Stimulated activated CD8-positive, alpha-beta memory T cell treated with anti-CD3 and anti-CD28 coated beads, Interleukin-4, amount 100 ng/mL, for 48 hours (primary cell): ENCODE data around the gene PLEKHM1.
"Not testable (repeated sequence)": the region's sequence is repeated elsewhere in the genome, so short reads cannot be mapped to it uniquely, and the experiment has no call there.

Source experiments
- DNase-seq: peaks from one replicate; pipeline ENCODE4 v3.0.0-alpha.2; 2020

PLEKHM1 gene

DNA sequence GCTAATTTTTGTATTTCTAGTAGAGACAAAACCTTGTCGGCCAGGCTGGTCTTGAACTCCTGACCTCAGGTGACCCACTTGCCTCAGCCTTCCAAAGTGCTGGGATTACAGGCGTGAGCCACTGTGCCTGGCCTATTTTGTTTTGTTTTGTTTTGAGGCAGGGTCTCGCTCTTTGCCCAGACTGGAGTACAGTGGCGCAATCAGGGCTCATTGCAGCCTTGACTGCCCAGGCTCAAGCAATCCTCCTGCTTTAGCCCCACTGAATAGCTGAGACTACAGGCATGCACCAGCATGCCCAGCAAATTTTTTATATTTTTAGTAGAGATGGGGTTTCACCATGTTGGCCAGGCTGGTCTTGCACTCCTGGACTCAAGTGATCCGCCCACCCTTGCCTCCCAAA, 30.1 kb downstream of the PLEKHM1 start:
- not testable (repeated sequence) for DNase-seq

DNA sequence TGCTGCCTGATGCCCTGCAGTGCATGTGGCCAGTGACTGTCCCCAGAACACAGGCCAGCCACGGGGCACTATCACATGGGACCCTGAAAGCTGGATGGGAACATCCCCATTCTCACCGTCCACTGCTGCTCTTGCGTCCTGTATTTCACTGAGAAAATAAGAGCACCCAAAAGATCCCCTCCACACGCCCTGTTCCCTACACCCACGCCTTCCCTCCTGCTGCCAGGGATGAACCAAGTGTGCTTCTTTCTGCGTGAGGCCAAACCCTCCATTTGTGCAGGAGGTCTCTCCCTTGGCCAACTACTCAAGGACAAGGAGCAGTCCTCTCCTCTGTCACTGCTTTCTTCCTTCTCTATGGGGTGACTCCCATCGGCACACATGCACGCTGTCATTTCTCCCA, 36.2 kb downstream of the PLEKHM1 start:
- DNase-seq, result not testable (repeated sequence)

DNA sequence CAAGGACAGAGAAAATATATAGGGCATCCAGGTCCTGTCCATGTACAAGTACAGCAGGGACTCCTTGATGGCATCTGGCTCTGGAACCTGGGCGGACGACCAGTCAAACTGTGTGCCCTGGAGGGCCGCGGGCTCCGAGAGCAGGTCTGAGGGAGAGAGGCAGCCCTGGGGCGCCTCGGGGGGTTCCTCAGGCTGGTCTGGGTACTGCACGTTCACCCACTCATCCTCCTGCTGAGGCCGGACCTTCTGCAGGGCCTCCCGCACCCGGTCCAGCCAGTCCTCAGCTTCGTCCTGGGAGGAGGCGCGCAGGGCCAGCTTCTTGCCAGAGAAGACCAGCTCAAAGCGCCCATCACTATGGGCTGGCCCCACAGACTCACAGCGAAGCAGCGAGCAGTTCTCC, 36.8 kb downstream of the PLEKHM1 start:
- DNase-seq, result not testable (repeated sequence)

DNA sequence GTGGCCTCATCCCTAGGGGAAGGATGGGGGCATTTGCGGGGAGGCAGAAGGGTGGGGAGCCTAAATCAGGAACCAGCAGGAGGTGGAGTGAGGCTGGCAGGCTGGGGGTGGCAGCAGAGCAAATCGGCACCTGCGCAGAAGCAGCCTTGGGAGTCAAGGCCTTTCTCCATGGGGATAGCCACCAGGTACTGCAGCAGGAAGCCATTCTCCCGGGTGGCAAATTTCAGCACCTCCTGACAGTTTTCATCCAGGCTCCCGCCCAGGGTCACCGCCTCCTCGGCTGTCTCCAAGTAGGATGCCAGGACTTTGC, 37.3 kb downstream of the PLEKHM1 start:
- not testable (repeated sequence) for DNase-seq

DNA sequence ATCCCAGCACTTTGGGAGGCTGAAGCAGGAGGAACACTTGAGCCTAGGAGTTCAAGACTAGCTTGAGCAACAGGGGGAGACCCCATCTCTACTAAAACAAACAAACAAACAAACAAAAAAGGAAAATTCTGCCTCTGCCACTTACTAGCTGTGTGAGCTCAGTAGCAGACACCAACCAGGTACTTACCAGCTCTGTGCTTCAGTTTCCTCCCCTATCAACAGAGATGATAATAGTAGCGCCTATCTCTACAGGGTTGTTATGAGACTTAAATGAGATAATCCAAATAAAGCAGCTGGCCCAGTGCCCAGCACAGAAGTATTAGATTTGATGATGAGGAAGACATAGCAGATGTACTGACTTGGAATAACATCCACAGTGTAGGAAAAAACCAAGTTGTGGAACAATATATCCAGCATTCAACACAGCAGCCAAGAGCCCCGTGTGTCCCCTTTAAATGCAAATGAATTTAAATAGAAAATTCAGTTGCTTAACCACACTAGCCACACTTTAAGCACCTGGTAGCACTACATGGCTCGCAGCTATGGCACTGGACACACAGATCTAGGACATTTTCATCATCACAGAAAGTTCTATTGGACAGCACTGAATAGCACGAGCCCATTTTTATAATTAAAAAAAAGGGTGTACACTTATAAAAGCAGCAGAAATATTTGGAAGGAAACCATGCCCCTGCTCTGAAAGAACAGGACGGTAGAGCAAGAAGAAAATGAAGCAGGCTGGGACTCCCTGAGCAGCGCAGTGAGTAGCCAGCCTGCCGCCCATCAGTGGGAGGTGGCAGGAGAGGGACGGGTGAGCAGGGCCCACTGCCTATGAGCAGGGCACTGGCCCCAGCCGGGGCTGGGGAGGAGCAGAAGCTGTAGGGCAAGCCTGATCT, 37.9 kb downstream of the PLEKHM1 start:
- DNase-seq, result not testable (repeated sequence)

DNA sequence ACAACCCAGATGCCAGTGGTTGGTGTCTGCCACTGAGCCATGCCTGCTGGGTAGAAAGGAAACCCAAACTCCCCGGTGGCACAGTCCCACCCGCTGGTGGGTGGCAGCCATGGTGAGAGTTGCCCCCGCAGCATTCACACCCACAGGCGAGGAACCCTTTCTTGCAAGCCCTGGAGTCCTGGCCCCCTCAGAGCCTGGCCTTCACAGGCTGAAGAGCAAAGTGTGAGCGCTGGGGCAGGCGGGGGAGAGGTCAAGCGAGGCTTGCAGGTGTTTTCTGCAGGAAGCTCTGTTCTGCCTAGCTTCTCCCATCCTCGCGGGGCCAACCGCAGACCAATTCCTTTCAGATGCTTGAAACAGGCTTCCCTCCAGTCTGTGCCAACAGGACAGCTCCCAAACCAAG, 38.9 kb downstream of the PLEKHM1 start:
- not testable (repeated sequence) for DNase-seq

DNA sequence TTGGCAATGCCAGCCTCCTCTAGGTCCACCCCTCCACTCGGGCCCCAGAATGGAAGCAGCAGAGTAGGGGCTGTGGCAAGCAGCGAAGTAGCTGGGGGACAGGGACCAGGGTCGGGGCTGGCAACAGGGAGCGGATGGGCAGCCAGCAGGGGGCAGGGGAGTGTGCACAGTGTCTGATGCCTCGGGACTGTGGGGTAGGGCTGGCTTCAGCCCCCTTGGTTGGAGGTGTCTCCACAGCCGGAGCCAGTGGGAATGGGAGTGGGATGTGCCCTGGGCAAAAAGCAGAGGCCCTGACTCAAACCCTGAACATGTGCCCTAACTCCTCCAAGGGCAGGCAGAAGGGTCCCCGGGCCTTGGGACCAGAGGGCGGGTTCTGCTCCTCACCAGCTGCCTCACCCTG, 39.4 kb downstream of the PLEKHM1 start:
- DNase-seq, result no peak

DNA sequence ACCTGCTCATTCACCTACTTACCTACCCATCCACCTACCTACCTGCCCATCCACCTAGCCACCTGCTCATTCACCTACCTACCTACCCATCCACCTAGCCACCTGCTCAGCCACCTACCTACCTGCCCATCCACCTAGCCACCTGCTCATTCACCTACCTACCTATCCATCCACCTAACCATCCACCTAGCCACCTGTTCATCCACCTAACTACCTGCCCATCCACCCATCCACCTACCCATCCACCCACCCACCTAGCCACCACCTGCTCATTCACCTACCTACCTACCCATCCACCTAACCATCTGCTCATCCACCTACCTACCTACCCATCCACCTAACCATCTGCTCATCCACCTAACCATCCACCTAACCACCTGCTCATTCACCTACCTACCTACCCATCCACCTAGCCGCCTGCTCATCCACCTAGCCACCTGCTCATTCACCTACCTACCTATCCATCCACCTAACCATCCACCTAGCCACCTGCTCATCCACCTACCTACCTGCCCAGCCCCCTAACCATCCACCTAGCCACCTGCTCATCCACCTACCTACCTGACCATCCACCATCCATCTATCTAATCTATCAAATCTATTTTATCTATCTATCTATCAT, 40.7 kb downstream of the PLEKHM1 start:
- not testable (repeated sequence) for DNase-seq

DNA sequence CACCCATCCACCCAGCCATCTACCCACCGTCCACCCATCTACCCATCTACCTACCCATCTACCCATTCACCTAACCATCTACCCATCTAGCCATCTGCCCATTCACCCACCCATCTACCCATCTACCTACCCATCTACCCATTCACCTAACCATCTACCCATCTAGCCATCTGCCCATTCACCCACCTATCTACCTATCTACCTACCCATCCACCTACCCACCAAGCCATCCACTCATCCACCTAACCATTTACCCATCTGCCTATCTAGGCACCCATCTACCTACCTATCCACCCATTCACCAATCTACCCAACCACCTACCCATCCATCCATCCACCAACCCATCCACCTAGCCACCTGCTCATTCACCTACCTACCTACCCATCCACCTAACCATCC, 41.3 kb downstream of the PLEKHM1 start:
- DNase-seq, result peak; percentile 4

DNA sequence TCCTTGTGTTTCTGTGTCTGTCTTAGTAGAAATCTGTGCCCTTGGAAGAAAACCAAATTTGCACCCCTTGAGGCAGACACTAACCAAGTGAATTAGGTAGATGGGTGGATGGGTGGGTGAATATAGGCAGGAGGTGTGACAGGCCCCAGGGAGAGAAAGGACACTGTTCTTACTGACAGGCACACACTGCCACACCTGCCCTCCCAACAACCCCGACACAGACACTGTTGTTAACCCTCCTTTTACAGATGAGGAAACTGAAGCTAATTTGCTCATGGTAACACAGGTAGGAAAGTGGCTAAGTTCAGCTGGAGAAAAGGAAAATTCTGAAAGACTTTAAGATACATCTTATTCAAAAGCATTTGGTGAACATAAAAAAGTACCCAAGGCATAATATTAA, 42.0 kb downstream of the PLEKHM1 start:
- not testable (repeated sequence) for DNase-seq

DNA sequence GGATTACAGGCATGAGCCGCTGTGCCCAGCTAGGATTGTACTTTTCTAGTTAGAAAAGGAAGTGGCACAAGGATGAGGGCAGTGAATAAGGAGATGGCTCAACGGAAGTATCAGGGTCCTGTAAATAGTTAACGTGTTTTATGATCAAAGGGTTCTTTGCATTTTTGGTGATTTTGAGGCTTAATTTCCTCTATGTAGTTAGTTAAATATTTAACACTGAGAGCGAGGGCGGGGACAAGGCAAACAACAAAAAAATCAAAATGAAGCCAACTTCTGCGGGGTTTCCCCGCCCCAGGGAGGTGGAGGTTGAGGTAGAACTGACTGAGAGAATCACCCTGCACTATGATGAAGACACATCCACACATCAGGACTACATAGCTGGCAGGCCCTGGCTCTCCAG, 42.5 kb downstream of the PLEKHM1 start:
- not testable (repeated sequence) for DNase-seq

DNA sequence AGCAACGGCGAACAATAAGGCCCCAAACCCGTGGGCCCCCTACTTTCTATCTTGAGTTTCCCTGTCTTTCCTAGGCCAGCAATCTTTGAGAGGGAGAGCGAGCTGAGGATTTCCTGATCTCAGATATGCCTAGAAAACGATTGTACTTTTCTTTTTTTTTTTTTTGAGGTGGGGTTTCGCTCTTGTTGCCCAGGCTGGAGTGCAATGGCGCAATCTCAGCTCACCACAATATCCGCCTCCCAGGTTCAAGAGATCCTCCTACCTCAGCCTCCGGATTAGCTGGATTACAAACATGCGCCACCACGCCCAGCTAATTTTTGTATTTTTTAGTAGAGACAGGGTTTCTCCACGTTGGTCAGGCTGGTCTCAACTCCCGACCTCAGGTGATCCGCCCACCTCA, 42.9 kb downstream of the PLEKHM1 start:
- not testable (repeated sequence) for DNase-seq

DNA sequence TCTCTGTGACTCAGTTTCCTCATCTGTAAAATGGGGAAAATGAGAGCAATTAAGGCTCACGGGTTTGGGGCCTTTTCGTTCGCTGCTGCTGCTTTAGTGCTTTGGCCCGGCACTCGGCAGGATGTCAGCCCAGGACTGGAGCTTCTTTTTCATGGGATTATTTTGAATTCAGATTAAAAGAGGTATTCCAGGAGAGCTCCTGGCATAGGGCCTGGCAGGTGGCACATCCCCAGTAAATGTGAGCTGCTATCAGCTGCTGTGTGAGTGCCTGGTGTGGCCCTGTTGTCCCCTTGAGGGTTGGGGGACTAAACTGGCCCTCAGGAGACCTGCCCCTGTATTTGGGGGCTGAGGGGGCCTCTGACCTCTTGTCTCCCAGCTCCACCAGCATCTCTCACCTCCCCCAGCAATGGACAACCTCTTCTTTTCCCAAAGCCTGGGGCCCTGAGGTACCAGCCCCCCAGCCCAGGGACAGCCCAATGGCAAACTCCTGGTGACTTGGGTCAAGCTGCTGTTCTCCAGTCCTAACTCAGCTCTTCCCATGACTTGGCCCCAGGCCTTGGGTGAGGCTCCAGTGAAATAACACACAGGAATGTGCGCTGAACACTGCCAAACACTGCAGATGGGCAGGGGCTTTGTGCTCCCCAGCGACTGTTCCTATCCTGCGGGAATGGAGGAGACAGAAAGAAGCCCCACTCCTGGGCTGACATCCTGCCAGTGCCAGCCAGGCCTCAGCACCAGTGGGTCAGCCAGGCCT, 43.5 kb downstream of the PLEKHM1 start:
- not testable (repeated sequence) for DNase-seq

DNA sequence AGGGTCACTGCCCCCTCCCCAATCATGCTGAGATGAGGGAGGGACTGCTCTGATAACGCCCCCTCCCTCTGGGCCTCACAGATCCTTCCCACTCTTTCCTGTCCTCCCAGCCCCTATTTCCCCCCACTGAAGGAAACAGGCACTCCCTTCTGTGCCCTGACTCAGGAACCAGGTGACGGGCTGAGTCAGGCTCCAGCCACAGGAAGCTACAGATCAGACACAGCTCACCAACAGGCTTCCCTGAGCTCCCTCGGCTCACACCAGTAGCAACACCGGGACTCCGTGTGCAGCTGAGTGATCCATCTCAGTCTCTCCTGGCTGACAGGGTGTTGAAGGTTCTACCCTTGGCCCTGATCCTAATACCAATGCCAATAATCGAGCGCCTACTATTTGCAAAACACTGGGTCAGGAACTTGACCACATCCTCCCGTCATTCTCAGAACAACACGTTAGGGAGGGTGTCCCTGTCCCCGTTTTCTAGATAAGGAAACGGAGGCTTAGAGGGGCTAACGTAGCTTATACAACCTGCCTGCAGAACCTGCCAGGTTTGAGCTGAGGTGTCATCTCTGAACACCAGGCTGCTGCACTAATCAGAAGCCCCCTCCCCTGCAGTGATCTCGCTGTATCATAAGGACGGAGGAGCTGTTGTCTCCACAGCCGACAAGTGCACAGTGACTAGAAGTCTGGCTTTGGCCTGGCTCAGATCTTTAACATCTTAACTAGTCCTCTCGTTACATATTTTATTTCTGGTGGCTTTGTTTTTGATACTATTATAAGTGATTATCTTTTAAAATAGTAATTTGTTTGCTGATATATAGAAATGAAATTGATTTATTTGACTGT, 44.4 kb downstream of the PLEKHM1 start:
- DNase-seq, result peak; percentile 65

DNA sequence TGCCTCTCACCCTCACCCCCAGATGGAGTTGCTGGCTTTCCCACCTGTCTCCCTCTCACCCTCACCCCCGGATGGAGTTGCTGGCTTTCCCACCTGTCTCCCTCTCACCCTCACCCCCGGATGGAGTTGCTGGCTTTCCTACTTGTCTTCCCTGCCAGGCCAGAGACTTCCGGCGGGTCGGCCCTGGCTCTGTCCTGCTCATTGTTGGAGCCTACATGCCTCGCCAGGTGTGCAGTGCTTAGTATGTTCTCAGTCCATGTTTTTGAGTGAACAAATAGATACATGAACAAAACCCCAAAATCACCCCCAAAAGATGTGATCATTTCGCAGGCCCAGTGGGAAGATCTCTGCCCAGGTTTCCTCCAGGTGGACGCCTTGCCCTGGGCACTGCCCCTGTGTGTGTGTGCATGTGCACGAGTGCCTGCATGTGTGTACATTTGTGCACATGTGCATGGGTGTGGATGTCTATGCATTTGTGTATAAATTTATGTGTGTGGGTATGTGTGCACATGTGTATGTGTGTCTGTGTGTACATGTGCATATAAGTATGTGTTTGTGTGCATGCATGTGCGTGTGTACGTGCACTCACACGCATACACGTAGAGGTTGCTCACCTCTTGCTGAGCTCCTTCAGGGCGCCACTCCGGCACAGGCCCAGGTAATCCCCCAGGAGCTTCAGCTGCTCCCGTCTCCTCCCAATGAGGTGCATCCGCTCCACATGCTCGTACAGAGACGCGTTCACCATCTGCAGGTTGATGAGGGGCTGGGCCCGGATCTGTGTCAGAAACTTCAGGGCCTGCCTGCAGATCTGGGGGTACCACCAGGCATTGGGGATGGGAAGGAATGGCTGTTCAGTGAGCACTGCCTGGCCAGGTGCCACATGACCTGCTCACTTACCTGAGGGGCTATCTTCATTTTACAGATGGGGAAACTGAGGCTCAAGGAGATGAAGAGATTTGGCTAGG, 45.4 kb downstream of the PLEKHM1 start:
- DNase-seq, result not testable (repeated sequence)

DNA sequence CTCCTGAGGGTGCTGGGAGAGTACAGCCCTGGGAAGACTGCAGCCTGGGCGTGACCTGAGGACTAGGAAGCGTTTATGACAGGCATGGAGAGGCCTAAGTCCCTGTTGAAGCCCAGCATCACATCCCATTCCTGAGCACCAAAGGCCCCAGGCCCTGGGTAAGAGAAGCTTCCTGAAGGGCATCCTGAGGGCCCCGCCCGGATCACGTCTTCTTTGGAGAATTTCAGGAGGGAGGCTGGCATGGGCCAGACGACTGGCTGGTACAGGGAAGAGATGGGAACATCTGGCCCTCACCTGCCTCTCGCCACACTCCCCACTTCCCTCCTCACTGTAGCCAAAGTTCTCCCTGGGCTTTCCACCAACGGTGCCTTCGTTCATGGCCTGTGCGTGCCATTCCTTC, 46.2 kb downstream of the PLEKHM1 start:
- DNase-seq, result not testable (repeated sequence)

DNA sequence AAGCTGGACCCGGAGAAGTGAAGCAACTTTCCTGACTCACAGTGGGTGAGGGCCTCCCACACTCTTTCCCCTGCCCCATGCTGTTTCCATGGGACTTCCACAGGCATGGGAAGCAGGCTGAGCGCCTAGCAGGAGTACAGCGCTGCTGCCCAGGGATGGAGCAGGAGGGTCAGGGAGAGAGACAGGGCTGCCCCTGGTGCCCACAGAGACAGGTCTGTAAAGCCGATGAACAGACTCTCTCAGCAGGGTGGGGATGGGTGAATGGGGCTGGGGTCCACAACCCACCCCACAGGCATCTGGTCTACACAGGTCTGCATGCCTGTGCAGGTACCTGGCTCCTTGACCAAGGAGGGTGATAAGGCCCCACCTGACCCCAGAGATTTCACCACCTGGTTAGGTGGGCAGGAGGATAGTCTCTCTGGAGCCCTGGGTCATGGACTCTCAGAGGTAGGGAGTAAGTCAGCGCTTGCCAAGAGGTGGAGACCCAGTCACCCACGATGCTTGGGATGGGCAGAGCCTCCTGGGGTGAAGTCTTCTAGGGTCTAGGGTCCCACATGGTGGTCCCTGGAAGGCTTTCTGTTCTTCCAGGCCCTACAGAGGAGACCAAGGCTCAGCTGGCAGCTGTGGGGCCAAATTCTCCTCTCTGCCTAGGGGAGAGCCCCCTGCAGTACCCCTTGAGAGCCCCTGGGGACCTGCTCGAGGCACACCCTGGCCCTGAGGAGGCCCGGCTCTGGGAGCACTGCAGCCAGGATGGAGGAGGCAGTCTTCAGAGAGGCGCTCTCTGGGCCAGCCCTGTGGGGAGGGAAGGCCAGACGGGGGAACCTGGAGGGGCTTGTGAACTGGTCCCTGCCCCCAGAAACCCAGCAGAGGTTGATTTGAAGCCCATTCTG, 46.9 kb downstream of the PLEKHM1 start:
- not testable (repeated sequence) for DNase-seq

DNA sequence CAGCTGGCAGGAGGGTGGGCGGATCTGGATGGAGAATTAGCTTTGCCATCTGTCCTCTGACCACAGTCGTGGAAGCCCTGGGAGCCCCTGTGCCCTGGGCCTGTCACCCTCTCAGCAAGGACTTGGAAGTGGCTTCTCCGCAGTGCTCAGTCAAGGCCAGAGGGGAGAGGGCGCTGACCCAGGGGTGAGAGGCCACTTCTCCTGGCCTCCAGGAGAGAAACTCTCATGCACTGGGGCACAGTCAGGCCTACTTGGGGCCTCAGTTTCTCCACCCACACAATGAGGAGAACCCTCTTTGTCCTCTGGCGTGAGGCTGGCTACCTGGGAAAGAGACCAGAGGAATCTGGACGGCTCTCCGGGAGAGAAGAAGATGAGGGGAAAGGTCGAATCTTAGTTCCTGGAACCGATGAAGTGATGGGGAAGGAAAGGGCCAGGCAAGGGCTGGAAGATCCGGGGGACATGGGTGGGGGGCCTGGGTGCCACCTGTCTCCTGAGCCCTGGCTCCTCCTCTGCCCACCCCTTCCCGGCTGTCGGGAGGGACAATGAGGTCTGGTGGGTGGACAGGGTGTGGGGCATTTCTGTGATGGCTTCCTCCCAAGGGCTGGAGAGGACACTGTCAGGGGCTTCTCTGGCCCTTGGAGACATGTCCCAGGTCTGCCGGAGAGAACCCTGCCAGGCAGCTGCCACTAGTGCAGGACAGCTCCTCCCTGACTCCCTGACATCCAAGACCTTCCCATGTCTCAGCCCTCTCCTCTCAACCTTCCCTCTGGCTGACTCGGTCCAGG, 48.8 kb downstream of the PLEKHM1 start:
- DNase-seq, result no peak

DNA sequence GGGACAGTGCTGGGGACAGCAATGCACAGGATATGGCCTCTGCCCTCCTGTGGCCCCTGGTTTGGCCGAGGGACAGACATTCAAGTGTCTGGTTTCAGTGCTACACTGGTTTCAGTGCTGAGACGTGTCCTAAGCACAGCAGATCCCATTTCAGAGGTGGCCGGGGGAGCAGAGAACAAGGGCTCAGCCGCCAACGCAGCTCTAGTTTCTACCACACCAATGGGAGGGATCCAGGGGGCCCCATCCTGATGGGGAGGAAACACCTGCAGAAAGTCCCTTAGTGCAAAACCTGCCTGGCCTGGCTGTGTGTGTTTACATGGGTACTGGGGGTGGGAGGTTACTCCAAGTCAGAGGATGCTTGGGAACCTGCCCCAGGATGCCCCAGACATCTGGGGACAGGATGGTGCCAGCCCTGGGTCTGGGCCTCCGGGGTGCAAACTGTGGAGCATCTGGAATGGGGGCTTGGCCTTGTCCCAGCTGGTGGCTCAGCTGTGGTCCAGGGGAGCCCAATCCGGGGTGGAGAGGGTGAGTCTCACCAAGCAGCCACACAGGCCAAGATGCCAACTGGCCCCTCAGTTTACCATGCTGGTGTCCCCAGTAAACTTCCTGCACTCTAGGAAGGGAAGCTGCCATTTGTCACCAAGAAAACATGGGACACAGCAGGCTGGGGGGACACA, 49.5 kb downstream of the PLEKHM1 start:
- peak; percentile 51 for DNase-seq
